ENCODE measurements around the gene VN1R2.
"Not testable (repeated sequence)": the region's sequence is repeated elsewhere in the genome, so short reads cannot be mapped to it uniquely, and the experiment has no call there.

DNA sequence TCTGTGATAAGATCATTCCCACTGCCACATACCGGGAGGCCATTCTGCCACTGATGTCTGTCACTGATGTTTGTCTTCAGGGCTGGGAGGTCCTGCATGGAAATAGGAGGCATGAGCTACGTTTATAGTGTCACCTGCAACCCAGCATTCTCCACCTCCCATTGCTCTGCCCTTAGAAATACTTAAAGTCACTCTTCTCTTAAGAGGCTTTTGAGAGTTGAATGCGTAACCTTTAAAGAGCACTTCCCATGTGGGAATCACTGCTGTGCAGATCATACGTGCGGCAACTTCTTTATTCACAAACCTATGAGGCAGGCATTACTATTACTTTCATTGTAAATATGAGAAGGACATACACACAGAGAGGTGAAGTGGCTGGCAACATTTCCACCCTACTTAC, 9.5 kb downstream of the VN1R2 start, which contains the start of gene VN1R4:
- TF ChIP-seq POLR2A, POLR2AphosphoS5, EP300 (IDR thresholded peaks at IDR 0.05): not testable (repeated sequence)
- TF ChIP-seq, protein P1, sequence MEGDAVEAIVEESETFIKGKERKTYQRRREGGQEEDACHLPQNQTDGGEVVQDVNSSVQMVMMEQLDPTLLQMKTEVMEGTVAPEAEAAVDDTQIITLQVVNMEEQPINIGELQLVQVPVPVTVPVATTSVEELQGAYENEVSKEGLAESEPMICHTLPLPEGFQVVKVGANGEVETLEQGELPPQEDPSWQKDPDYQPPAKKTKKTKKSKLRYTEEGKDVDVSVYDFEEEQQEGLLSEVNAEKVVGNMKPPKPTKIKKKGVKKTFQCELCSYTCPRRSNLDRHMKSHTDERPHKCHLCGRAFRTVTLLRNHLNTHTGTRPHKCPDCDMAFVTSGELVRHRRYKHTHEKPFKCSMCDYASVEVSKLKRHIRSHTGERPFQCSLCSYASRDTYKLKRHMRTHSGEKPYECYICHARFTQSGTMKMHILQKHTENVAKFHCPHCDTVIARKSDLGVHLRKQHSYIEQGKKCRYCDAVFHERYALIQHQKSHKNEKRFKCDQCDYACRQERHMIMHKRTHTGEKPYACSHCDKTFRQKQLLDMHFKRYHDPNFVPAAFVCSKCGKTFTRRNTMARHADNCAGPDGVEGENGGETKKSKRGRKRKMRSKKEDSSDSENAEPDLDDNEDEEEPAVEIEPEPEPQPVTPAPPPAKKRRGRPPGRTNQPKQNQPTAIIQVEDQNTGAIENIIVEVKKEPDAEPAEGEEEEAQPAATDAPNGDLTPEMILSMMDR (IDR thresholded peaks at IDR 0.05), result not testable (repeated sequence)
